Thyroid gland (tissue), 4 donors: ENCODE measurements around the gene CWC27.

Experiments used
- CTCF ChIP-seq, 6 experiments: fragments of 200-600 bp in 3 of 6; fragments of 450-650 bp in 3 of 6; sonication (generic) in 3 of 6; IDR thresholded peaks; one replicate each; pipeline ENCODE4 v1.5.1; 2016 to 2019; ENCODE audit warnings: antibody characterized with exemption in 6 of 6, mild to moderate bottlenecking in 2 of 6, inconsistent platforms in 1 of 6, moderate library complexity in 1 of 6
- POLR2A ChIP-seq, 2 donors: fragments of 450-650 bp; IDR thresholded peaks; one replicate each; pipeline ENCODE4 v1.6.1; 2017; ENCODE audit warnings: antibody characterized with exemption in 2 of 2, mild to moderate bottlenecking in 2 of 2, moderate library complexity in 1 of 2

- no peak for TF ChIP-seq CTCF (IDR thresholded peaks at IDR 0.05)
- TF ChIP-seq POLR2A (IDR thresholded peaks at IDR 0.05): no peak
Observed at GRCh38 chr5:64831996-64832395, 63.3 kb downstream of the CWC27 start.
